GM19397 (cell line): ENCODE measurements around the gene FAM200C.
"Not testable (repeated sequence)": the region's sequence is repeated elsewhere in the genome, so short reads cannot be mapped to it uniquely, and the experiment has no call there.

Experiments used
- ATAC-seq: cut with Tn5 transposase; IDR thresholded peaks from one replicate; pipeline ENCODE4 v1.9.1; 2021; ENCODE audit warnings: mild to moderate bottlenecking, moderate library complexity; ENCODE audit not compliant: unreplicated experiment

The FAM200C gene

DNA sequence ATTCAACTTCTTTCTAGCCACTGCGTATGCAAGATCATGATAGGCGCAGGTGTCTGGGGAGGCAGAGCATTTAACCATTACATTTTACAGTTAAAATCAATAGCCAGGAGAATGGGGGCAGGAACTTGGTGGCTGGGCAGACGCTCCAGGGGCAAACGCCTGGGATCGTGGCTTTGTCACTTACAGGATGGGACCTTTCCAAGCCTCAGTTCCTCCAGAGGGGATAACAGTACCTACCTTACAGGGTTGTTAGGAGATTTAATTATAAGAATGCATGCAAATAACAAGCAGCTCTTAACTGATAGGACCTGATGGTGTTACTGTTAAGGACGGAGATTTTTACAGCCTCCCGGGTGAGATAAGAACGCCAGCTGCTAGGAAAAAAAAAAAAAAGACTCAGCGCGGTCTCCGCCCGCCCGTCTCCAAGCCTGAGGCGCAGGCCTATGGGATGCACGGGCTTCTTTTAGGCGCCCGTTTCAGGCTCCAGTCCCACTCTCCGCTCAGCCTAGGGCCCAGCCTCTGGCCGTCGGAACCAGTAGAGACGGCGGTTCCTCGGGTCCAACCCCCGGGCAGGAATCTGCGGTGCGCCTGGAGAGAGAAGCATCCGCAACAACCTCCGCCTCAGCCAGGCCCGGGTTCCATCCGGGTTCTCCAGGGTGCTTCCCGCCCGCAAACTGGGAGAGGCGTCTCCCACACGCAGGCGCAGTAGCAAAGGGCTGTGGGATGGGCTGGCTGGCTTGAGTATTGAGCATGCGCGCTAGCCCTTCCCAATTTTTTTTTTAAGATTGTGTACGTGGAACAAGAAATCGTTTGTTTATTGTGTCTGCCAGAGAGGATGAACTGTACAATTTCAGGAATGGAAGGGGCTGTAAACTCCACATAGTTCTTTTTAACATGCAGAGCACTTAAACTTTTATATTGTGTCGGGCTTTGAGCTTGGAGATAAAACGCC, at the start of gene FAM200C:
FAM200C (minus strand) TSS at position 653 of the 952 bp plus-strand sequence. CDS start 4,564 bp downstream, outside the sequence.
- ATAC-seq: peak; percentile 89

DNA sequence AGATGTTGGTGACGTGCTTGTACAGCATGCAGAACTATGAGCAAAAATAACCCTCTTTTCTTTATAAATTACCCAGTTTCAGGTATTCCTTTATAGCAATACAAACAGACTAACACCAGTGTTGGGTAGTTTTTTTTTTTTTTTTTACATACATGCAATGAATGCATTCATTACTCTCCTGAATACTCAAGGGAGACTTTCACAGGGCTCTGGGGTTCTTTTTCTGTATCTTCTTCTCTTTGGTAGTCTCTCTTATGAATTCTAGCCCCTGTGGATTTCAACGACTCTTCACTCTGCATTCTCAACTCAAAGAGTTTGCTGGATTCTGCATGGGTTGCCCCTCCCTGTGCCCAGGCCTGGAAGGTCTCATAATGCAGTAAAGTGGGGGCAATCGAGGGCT, 49.6 kb upstream of the FAM200C start:
- no peak for ATAC-seq

DNA sequence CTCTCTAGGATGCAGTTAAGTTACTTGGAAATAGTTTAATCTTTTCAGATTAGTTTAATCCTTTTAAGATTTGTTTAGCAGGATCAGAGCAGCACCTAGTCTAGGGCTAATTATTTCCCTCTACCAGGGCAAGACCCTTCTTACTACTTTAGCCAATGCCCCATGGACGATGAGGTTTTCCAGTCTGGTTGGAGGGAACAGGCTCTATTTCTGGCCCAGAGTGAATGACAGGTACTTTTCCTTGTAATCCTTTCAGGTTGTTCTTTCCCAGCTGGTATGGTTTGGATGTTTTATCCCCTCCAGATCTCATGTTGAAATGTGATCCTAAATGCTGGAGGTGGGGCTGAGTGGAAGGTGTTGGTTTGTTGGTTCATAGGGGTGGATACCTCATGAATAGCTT, 49.0 kb upstream of the FAM200C start:
- no peak for ATAC-seq

DNA sequence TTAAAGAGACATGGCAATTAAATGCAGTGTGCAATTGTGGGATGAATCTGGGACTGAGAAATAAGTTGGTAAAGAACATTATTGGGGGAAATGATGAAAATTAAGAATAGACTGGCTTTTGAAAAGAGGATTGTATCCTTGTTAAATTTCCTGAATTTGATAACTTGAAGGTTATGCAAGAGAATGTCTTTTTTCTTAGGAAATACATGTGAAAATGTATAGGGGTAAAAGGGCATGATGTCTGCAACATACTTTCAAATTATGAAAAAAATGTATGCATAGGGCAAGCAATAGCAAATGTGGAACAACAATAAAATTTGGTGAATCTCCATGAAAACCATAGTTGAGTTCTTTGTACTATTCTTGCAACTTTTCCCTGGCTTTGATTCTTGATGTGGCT, 45.9 kb upstream of the FAM200C start:
- no peak for ATAC-seq

DNA sequence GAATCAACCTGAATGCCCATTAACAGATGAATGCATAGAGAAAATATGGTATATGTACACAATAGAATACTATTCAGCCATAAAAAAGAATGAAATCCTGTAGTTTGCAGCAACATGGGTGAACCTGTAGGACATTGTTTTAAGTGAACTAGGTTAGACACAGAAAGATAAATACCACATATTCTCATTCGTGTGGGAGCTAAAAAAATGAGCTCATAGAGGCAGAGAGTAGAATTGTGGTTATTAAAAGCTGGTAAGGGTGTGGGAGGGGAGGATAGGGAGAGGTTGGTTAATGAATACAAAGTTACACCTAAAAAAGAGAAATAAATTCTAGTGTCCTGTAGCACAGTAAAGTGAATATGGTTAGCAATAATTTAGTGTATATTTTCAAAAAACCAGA, 45.3 kb upstream of the FAM200C start:
- no peak for ATAC-seq

DNA sequence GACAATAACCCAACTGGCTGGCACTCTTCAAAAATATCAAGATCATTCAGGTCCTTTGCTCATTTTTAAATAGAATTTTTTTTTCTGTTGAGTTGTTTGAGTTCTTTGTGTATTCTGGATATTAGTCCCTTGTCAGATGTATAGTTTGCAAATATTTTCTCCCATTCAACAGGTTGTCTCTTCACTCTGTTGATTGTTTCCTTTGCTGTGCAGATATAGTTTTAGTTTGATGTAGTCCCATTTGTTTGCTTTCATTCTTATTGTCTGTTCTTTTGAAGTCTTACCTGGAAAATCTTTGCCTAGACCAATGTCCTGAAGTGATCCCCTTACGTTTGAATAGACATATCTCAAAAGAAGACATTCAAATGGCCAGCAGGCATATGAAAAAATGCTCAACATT, 44.6 kb upstream of the FAM200C start:
- ATAC-seq: no peak

DNA sequence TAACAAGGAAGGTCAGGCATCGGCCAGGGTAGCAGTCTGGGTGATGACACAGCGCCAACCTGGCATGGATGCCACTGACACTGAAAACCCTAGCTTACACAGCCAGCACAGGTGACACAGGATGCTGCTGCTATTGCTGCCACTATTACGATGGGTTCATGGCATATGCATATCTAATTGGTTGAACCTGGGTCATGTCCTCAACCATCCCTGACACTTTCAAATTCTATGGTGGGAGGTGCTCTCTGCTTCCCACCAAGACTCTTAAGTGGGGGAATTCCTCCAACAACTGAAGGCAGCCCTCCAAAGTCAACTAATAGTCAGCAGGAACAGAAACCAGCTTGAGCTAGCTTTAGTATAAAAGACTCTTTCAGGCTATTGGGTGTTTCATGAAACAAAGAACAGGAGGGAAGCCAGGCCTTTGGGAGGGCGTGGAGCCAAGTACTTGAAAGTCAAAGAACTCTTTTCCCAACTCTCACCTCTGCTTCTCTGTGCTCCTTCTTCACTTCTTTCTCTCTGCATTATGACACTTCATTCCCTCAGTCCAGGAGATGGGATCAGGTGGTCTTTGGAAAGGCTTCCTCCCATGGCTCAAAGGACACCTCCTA, 43.1 kb upstream of the FAM200C start:
- no peak for ATAC-seq

DNA sequence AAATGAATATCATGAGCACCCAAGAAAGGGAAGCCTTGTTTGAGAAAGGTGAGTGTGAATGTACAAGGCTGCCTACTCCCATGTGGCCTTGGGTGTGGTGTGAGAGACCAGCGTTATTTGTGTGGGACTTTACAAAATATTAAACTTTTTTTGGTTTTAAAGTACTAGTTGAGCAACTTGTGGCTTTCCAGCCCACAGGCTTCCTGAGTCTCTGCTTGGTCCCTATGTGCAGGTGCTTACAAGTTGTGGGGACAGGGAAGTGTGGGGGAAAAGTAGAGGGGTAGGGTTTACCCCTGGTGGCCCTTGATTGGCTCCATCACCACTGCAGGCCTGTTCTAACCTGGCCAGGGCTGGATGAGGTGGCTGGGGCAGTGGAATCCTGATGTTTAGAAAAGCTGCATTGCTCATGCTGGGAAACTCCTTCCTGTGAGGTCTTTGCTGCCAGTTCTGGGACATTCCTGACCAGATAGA, 41.5 kb upstream of the FAM200C start:
- ATAC-seq: peak; percentile 20

DNA sequence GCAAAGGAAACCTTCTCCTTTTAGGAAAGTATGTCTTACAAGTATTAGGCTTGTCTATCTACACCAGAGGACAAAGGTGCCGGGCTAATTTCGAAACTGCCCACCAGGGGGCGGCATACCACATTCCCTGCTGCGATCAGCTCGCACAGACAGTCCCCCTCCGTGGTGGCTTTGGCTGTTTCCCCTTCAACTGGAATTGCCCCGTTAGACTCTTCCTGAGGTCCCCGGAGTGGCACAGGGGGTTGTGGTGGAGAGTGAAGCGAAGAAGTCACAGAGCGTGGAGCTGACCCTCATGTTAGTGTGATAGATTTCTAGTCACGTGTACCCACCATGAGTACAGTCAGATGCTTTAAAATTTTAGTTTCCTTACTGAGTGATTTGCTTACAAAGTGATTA, 39.3 kb upstream of the FAM200C start:
- peak; percentile 50 for ATAC-seq

DNA sequence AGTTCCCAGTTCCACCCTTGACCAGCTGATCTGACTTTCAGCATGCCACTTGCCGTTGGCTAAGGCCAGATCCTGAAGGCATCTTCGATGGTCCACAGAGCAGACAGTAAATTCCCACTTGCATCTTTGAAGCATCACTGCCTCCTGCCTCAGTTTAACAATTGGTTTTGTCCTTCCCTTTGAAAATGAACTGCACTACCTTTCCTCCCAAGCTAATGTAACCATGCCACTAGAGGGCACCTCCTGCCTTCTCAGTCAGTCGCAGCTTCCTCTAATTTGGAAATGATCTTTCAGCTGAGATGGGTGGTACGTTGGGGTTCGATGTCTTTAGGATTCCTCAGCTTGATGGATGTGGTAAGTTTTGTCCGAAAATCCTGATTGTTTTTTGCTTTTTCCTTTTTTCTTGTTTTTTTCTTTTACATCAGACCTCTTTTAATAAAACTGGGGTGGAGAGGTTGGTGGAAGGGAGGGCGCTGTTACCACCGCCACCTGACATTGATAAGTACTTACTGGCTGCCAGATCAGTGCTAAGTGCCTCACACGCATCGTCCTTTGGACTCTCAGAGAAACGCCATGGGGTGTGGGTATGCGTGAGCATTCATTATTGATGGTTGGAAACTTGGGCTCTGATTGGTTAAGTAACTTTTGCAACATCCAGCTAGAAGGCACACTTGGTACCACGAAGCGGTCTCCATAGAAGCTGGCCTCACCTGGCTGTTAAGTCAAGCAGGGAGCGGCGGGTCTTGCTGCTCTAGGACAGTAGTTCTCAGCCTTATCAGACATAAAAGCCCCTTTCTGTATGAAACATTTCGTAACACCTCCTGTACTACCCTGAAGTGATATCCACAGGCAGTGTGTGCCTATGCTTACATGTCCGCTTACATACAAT, 38.7 kb upstream of the FAM200C start:
- ATAC-seq: peak; percentile 31

DNA sequence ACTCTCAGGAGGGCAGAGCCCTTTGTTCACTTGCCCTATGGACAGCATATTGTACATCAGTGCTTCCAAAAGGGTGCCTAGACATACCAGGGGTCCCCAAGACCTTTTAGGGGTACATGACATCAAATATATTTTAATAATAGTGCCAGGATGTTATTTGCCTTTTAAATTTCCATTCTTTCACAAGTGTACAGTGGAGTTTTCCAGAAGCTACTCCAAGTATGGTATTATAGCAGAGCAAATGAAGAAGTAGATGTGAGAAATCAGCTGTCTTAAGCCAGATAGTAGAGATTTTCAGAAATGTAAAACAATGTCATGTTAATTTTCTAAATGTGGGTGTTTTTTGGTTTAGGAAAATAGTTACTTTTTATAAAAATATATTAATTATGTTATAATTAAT, 37.4 kb upstream of the FAM200C start:
- no peak for ATAC-seq

DNA sequence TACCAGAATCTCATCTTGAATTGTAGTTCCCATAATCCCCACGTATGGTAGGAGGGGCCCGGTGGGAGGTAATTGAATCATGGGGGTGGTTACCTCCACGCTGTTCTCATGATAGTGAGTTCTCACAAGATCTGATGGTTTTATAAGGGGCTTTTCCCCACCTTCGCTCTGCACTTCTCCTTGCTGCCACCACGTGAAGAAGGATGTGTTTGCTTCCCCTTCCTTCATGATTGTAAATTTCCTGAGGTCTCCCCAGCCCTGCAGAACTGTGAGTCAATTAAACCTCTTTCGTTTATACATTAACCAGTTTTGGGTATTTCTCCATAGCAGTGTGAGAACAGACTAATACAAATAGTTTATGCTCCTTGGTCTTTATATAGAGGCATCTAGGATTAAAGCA, 36.8 kb upstream of the FAM200C start:
- ATAC-seq: not testable (repeated sequence)

DNA sequence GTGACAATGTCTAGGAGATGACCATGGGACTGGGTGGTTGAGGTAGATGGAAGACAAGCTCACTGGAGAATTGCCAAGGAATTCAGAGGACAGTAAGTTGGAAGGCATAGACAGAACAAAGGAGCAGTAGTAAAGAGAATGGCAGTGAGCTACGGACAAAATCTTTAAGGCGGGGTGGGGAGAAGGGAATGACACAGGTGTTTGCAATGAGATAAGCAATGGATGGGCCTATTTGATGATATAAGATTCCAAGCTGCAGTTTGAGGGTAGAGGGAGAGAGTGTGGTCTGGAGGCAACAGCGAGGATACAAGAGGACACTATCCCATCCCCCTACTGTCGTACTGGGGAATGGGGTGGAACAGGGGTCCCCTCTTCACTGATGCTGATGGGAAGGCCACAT, 36.2 kb upstream of the FAM200C start:
- no peak for ATAC-seq

DNA sequence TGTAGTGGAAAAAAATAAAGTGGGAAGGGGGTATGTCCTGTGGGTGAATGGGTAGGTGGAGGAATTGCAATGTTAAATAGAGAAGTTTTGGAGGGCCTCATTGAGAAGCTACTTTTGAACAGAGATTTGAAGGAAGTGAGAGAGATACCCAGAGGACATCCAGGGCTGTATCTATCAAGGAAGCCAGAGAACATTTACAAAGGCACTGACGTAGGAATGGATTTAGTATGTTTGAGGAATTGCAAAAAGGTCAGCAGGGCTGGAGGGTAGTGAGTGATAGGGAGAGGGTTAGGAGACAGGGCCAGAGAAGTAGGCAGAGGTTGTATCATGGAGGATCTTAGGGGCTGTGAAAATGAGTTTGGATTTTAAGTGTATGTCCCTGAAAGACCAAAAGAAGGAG, 35.7 kb upstream of the FAM200C start:
- ATAC-seq: no peak

DNA sequence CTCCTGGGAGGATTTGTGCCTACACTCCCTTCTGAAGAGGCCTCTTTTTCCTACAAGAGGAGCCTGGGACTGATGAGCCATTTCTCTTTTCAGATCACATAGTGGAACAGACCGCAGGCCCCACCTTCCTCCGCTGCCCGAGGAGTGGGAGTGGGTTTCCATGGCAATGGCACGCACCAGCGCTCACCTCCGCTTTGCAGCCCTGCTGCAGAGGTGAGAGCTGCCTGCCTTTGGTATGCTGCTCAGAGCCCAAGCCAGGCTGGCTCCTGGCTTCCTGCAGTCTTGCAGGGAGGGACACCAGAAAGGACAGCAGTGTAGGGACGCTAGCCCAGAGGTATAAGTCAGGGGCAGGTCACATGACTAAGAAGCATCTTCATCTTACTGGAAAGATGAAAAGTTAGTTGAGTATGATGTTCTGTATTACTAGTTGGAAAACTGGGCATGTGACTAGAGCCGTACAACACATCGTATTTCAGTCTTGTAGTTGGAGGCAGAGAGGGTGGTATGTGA, 34.2 kb upstream of the FAM200C start:
- ATAC-seq: peak; percentile 82

DNA sequence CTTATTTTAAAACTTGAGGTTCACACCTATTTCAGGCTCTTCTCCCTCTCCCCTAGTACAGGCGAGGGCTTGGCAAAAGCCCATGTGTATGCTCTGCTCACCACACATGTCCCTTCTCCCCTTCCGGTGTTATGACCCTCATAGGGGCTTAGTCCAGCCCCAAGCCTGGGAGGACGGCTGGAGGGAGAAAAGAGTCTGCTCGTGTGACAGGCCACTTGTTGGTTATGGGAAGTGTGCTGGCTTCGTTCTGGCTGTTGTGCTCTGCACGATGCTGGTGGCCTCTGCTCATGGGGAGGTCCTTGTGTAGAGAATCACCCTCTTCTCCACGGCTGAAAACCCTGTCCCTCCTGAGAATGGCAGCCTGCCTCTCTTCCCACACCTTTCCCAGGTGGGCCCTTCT, 32.9 kb upstream of the FAM200C start:
- no peak for ATAC-seq

DNA sequence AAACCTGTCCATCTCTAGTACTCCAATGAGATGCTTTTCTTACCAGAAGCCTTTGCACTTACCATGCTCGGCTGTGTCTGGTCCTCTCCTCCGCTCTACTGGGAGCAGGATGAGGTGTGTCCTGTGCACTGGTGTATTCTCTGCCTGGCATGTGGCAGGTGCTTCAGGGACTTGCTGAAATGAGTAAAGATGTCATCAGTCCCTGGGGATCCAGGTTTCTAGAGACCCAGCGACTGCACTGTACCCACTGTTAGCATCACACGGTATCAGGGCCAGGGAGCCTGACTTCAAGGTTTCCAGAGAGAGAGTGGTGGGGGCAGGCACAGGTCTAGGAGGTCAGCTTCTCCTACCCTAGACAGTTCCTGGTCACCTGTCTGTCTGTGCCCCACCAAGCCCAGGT, 32.3 kb upstream of the FAM200C start:
- ATAC-seq: no peak

DNA sequence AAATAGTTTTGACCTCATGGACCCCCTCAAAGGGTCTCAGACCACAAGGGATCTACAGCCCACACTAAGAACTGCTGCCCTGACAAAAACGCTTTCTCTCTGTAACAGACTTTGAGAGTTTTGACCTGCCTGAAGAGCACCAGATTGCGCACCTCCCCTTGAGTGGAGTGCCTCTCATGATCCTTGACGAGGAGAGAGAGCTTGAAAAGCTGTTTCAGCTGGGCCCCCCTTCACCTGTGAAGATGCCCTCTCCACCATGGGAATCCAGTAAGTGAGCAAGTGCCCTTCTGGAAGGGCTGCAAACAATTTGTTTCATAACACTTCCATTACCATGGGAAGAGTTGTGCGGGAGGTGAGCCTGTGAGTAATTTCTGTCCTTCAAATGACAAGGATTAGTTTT, 27.8 kb upstream of the FAM200C start:
- ATAC-seq: no peak

DNA sequence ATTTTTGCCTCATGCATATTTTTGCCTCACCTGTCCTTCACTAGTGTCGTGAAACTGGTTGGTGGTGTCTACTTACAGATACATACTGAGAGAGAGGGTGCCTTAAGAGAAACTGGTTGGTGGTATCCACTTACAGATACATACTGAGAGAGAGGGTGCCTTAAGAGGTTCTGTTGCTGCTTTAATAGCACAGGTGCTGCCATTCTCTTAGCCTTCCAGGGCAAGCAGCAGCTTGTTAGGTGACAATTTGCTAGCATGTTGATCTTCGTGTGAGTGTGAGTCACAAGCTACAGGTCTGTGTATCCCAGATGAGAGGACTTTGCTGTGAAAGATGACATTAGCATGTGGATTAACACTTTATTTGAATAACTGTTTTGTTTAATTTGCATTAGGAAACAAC, 23.2 kb upstream of the FAM200C start:
- no peak for ATAC-seq

DNA sequence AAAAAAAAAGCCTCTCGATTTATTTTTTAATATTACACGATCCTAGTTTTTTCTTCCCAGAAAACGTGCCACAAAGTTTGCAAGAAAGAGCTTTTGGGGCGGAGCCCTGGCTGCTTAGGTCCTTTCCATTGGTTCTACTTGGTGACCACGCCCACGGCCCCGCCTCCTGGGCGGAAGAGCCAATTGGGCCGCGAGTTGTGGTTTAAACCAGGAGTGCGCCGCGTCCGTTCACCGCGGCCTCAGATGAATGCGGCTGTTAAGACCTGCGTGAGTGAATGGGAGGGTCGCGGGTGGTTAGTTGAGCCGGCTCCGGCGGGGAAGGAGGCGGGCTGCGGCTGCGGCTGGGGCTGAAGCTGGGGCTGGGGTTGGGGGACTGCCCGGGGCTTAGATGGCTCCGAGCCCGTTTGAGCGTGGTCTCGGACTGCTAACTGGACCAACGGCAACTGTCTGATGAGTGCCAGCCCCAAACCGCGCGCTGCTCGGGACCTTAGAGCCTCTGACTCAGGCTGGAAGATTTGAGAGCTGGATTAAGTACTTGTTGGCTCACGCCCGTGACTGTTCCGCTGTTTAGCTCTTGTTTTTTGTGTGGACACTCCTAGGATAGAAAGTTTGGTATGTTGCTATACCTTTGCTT, 21.9 kb upstream of the FAM200C start, which contains the start of gene PTTG1:
PTTG1 (plus strand) TSS at position 231 of the 634 bp plus-strand sequence. CDS start 458 bp downstream, outside the sequence.
- peak; percentile 77 for ATAC-seq

DNA sequence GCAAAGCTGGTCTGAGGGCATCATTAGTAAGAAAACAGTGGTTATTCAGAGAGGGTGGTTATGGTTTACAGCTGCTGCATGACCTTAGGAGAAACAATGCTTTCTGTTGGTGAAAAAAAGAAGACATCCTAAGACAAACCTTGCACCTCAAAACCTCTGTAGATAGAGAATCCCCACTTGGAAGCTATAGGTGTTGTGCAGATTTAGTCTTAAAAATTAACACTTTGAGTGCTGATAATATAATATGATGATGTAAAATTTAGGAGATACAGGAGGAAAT, 20.4 kb upstream of the FAM200C start:
- no peak for ATAC-seq
